Stimulated activated CD8-positive, alpha-beta memory T cell treated with anti-CD3 and anti-CD28 coated beads, Interleukin-7, amount 100 ng/mL, for 24 hours (primary cell): Measurements from ENCODE around the gene ERC1.
A peak's percentile ranks its signal among the peaks of the same experiment; 100 is the strongest.
"Not testable (repeated sequence)": the region's sequence is repeated elsewhere in the genome, so short reads cannot be mapped to it uniquely, and the experiment has no call there.

ENCODE experiments used
- DNase-seq: peaks from one replicate; pipeline ENCODE4 v3.0.0-alpha.2; 2020; ENCODE audit warnings: low read depth

ERC1 gene

GRCh38 chr12:988646-989045 lies 2.4 kb upstream of the ERC1 start:
- no peak for DNase-seq

DNA sequence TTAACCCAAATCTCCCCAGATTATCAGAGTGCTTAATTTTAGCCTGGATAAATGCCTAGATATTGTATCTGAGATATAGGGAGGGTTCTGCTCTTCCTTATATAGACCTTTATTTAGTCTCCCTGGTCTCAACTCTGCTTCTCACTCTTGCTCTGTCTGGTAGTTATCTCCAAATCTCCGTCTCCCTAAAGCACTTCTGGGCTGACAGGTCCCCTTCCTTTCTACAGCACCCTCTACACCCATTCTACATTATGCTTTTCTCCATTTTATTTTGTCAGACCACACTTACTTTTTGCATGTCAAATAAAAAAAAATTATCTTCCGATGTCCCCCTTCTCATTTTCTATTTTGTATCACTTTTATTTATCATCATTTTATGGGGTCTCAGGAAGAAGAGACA lies 2.0 kb upstream of the ERC1 start:
- no peak for DNase-seq

GRCh38 chr12:989751-990660 lies 1.0 kb upstream of the ERC1 start:
- peak; percentile 18 for DNase-seq

DNA sequence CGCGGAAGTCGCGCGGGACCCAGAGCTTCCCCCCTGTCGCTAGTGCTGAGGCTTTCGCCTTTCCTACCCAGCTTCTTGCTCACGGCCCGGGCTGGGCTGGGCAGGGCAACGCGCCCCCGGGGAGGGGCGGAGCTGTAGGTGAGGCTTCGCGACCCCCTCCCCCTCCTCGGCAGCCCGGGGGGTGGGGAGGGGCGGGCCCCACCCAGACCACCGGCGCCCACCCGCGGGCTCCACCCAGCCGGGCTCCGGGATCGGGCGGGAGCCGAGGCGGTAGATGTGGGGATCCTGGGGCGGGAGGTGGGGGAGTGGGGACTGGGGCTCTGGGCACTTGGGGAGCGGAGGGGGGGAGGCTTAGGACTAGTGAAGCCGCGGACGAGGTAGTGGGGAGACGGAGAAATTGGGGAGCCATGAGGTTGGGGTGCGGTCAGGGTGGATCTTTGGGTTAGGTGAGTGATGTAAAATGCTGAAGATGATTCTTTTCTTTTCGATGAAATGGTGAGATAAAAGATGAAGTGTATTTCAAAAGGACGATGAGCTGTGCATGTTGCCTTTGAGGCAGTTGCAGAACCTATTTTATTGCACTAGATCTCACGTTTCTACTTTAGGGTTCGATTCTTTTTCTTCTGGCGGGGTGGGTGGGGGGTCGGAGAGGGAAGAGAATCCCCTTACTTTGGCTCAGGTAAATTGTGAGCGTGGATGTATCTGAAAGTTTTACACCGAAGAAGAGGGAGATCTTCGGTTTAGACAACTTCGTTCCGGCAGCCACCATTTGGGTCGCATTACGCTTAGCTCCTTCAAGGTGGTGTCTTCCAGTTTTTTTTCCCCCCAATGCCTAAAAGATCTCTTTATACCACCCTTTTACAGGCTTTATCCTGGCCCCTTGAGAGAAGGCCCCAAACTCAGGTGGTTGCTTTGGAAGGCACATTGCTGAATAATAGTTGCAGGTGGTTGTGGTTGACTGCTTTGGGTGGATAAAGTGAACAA lies 619 bp downstream of the ERC1 start:
- no peak for DNase-seq

GRCh38 chr12:992647-993046 lies 1.6 kb downstream of the ERC1 start:
- no peak for DNase-seq

DNA sequence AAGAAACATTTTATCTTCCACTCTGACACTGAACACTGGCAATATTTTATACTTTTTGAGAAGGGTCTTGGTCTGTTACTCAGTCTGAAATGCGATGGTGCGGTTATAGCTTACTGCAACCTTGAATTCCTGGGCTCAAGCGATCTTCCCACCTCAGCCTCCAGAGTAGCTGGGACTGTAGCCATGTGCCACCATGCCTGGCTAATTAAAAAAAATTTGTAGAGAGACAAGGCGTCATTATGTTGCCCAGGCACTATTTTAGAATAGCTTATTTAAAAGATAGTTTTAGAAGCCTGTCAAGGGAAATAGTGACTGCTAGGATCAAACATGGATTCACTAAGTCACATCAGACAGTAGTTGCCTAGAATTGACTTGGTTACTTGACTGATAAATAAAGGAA lies 5.9 kb downstream of the ERC1 start:
- DNase-seq: no peak

- no peak for DNase-seq
These were observed 6.5 kb downstream of the ERC1 start for GRCh38 chr12:997505-997904.

GRCh38 chr12:998020-998874 lies 7.2 kb downstream of the ERC1 start:
- no peak for DNase-seq

DNA sequence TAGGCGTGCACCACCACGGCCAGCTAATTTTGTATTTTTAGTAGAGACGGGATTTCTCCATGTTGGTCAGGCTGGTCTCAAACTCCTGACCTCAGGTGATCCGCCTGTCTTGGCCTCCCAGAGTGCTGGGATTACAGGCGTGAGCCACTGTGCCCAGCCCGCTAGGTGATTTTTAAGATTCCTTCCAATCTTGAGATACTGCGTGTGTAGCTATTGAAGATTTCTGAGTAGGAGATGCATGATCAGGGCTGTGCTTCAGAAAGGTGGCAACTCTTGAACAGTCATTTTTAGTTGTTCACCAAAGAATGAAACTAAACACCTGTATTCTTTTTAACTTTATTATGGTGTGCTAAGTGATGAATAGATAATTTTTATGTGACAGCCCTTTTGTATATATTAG lies 8.7 kb downstream of the ERC1 start:
- not testable (repeated sequence) for DNase-seq

- DNase-seq: no peak
These were observed 10.5 kb downstream of the ERC1 start for GRCh38 chr12:1001507-1001906.

- DNase-seq: no peak
These were observed 12.7 kb downstream of the ERC1 start for GRCh38 chr12:1003600-1004271.

- DNase-seq: no peak
These were observed 15.2 kb downstream of the ERC1 start for GRCh38 chr12:1006255-1006654.

GRCh38 chr12:1007276-1007675 lies 16.3 kb downstream of the ERC1 start:
- DNase-seq: no peak

DNA sequence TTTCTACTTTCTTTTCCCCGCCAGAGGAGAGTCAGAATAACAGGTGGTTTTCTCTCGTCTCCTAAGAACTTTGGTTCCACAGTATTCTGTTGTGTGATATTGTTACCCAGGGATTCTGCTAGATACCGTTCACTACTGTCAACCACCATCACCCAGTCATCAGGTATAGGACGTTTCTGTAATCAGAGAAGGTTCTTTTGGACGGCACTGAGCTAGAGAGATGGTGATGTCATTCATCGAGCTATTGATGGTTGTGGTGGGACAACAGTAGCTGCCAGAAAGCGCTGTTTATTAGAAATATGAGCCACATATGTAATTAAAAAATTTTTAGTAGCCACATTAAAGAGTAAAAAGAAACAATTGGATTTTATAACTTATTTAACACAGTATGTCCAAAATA lies 17.0 kb downstream of the ERC1 start:
- no peak for DNase-seq

DNA sequence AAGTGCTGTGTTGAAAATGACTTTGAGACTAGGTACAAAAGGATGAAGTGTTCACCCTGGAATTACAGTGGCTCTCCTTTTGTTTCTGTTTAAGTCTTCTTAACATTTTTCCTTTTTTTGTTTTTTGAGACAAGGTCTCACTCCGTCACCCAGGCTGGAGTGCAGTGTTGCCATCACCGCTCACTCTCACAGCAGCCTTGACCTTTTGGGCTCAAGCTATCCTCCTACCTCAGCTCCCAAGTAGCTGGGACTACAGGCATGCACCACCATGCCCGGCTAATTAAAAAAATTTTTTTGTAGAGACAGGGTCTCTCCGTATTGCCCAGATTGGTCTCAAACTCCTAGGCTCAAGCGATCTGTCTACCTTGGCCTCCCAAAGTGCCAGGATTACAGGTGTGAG lies 20.1 kb downstream of the ERC1 start:
- no peak for DNase-seq

DNA sequence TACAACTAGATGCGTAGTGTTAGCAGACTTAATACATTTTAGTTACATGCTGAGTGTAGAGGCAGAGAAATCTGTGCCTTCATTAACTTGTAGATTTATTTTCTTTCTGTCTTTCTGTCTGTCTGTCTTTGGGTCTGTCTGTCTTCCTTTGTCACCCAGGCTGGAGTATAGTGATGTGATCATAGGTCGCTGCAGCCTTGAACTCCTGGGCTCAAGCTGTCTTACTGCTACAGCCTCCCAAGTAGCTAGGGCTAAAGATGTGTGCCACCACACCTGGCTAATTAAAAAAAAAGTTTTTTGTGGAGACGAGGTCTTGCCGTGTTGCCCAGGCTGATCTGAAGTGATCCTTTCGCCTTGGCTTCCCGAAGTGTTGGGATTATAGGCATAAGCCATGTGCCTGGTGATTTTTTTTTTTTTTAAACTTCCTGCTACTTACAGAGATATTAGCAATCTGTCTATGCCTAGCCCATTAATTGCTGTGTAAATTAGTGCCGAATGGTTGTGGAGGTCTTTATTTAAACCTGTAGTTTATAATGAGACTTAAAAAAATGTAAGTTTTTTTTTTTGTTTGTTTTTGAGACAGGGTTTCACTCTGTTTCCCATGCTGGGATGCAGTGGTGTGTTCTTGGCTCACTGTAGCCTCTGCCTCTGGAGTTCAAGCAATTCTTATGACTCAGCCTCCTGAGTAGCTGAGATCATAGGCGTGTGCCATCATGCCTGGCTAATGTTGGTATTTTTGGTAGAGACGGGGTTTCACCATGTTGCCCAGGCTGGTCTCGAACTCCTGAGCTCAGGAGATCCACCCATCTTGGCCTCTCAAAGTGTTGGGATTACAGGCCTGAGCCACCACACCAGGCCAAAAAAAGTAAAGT lies 22.8 kb downstream of the ERC1 start:
- DNase-seq: no peak

DNA sequence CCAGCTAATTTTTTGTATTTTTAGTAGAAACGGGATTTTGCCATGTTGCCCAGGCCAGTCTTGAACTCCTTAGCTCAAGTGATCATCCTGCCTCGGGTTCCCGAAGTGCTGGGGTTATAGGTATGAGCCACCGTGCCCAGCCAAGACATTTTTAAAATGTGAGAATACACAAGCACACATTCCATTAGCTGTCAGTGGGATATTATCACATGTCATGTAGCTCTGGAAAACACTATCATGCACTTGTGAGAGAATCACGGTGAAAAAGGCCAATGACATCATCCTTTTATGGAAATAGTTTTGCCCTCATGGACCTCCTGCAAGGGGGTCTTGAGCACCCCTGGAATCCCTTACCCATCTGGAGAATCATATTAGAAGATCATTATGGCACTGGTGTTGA lies 28.3 kb downstream of the ERC1 start:
- DNase-seq: no peak

GRCh38 chr12:1020389-1020788 lies 29.4 kb downstream of the ERC1 start:
- DNase-seq: no peak

GRCh38 chr12:1022032-1022970 lies 31.3 kb downstream of the ERC1 start:
- no peak for DNase-seq
